Heart right ventricle (tissue), 16 donors: ENCODE measurements around the gene SLC35B4. TPM values are rescaled to one million over a fixed set of nuclear protein-coding genes. Genes with fewer than 3 reads are reported as not detected.

Source experiments
- ATAC-seq, 8 donors: fragments of 200-7000 bp; cut with Tn5 transposase; one replicate each; pipeline ENCODE4 v1.9.1; 2020; ENCODE audit warnings: mild to moderate bottlenecking in 8 of 8, moderate library complexity in 8 of 8, moderate number of reproducible peaks in 1 of 8
- DNase-seq, 2 donors: peaks; one replicate each; pipeline ENCODE4 v3.0.0-alpha.2; 2020
- H3K27ac ChIP-seq, 10 donors: fragments of 200-600 bp; sonication (generic) in 2 of 10; one replicate each; pipeline versions ENCODE4 v1.5.0 to v1.8.0; 2020 to 2022; ENCODE audit warnings: mild to moderate bottlenecking in 3 of 10
- H3K27me3 ChIP-seq, 7 donors: fragments of 200-600 bp; one replicate each; pipeline ENCODE4 v1.8.0; 2021 to 2022; ENCODE audit warnings: mild to moderate bottlenecking in 2 of 7
- H3K36me3 ChIP-seq, 9 donors: fragments of 200-600 bp; sonication (generic) in 1 of 9; one replicate each; pipeline versions ENCODE4 v1.5.0 to v1.8.0; 2020 to 2022; ENCODE audit warnings: mild to moderate bottlenecking in 2 of 9
- H3K4me1 ChIP-seq, 9 donors: fragments of 200-600 bp; sonication (generic) in 1 of 9; one replicate each; pipeline versions ENCODE4 v1.5.0 to v1.8.0; 2020 to 2022; ENCODE audit warnings: mild to moderate bottlenecking in 4 of 9
- H3K4me3 ChIP-seq, 10 donors: fragments of 200-600 bp; sonication (generic) in 2 of 10; one replicate each; pipeline versions ENCODE4 v1.5.0 to v1.8.0; 2020 to 2022; ENCODE audit warnings: mild to moderate bottlenecking in 7 of 10, moderate library complexity in 2 of 10
- H3K9me3 ChIP-seq, 11 donors: fragments of 200-600 bp in 10 of 11; sonication (generic) in 2 of 11; one replicate each; pipeline versions ENCODE4 v1.5.0 to v1.8.0; 2013 to 2022; ENCODE audit warnings: mild to moderate bottlenecking in 2 of 11, control low read depth in 1 of 11, moderate library complexity in 1 of 11
- CTCF ChIP-seq, 9 donors: fragments of 200-600 bp; sonication (generic) in 2 of 9; IDR thresholded peaks; one replicate each; pipeline versions ENCODE4 v1.5.0 to v1.8.0; 2021 to 2022; ENCODE audit warnings: antibody characterized with exemption in 9 of 9, mild to moderate bottlenecking in 5 of 9, moderate library complexity in 1 of 9
- WGBS, 2 donors: extraction: QIAGEN DNeasy Blood & Tissue Kit; methylation state at CpG; one replicate each; pipeline ENCODE4 v1.1.7; 2013; ENCODE audit warnings: inconsistent platforms in 1 of 2; 5-methylcytosine and 5-hydroxymethylcytosine counted together
- intact Hi-C, 10 donors: fragments of 100-400 bp; cut with DNase I; formaldehyde crosslinking; loops; one replicate each; pipeline versions ENCODE4 v1.11.1 to v1.14.2; 2022
- polyA plus RNA-seq, 2 donors: library from polyadenylated mRNA; stranded (reverse); fragments of 200-250 nt; gene quantifications; one replicate each; pipeline ENCODE4 v1.2.3, GENCODE V29; 2013
- total RNA-seq, 10 donors: library from RNA; stranded (reverse); fragmentation: NEBNext Ultra II Directional in 3 of 10; extraction: Animal tissue kit (Norgen Biotek cat#: 25700) in 3 of 10; gene quantifications; one replicate each; pipeline versions ENCODE4 v1.2.1 to v1.2.4, GENCODE V29; 2021 to 2023
- donor health status: Arrhythmogenic right ventricular cardiomyopathy.
- donor health status: ischemic (EF 13 %, LVEDD 7.1; RV severe dilation, severe dysfunction).
- donor health status: healthy with polysubstance abuse.
- donor health status: DM: no; HTN: yes; CAD: no.
- donor health status: DM: no; HTN: no; CAD: no.
- donor health status: ischemic (EF 25% LVEDD 6.9; RV normal size, moderate dysfunction).
- donor health status: ischemic (EF 25% LVEDD 5.7; RV mildly dilated, moderate dysfunction).
- donor health status: healthy.
- donor health status: DM: yes; HTN: yes; CAD: no.
- donor health status: Ischemic cardiomyopathy.
- donor health status: ischemic (EF 35%, LVEDD 5.7; RV mildly dilated, moderate dysfunction).
- donor health status: nonischemic (EF 11% LVEDD 7.7; RV severe dilation, severe dysfunction).
- donor health status: DM: yes; HTN: yes; CAD: no.
- donor health status: PGD.
- donor health status: ischemic (EF 29% LVEDD 5.4; RV normal size, mild dysfunction).
- donor health status: nonischemic (EF 23%, LVEDD 6.1; RV moderate dilation, normal function).

The SLC35B4 gene
- total and polyA plus RNA-seq, 12 donors, result 2.4 to 7.9 (median 4.6) TPM

DNA sequence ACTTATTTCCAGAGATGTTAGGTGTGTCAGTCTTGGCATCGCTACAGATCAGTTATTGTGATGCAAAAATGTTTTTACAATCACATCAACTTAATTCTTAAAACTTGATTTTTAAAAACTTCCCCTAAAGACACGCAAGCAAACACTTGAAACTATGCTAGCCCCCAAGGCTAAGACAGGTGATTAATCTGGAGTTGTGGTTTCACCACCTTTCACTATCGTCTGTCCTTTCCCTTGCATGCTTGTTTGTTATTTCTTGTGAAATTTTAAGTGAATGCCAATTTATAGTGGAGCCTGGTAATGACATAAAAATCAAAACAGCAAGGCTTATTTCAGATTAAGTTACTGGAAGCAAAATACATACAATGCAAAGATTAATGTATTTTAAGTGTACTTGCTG, 70.4 kb downstream of the SLC35B4 start:
- no peaks in the 10 kb centered on the region for H3K4me1 ChIP-seq
- no peaks in the 10 kb centered on the region for H3K36me3 ChIP-seq
- no peak overlapping the region for H3K27ac ChIP-seq
- no peak for ATAC-seq
- H3K9me3 ChIP-seq, result peaks cover 0 to 11% (median 0%) of the 10 kb centered on the region in 11 donors
- no peak overlapping the region for H3K4me3 ChIP-seq
- no peaks in the 10 kb centered on the region for H3K27me3 ChIP-seq
- intact Hi-C loops, result no loop called here
- no peak for TF ChIP-seq CTCF (IDR thresholded peaks at IDR 0.05)
- 74 to 81% methylated on average over 3 of the region's 3 CpGs for WGBS, 2 donors
- DNase-seq, result no peak

GRCh38 chr7:134245253-134245652, 71.5 kb downstream of the SLC35B4 start:
- H3K4me1 ChIP-seq, result no peaks in the 10 kb centered on the region
- no peak overlapping the region for H3K4me3 ChIP-seq
- no peak for TF ChIP-seq CTCF (IDR thresholded peaks at IDR 0.05)
- no peaks in the 10 kb centered on the region for H3K36me3 ChIP-seq
- no peak overlapping the region for H3K27ac ChIP-seq
- peaks cover 0 to 21% (median 0%) of the 10 kb centered on the region in 11 donors for H3K9me3 ChIP-seq
- ATAC-seq (no peak), DNase-seq (no peak)
- WGBS, 2 donors, result 93 to 95% methylated on average over 2 of the region's 2 CpGs
- no peaks in the 10 kb centered on the region for H3K27me3 ChIP-seq
- intact Hi-C loops, result no loop called here

Other genes starting within 250 kb of the SLC35B4 start
- gene LRGUK, start 189.6 kb downstream of the SLC35B4 start, total RNA-seq, result under 1 TPM in 6 of 10 donors, not detected in 4; 0.15 to 0.47 (median 0.21) TPM
- gene LRGUK, start 189.6 kb downstream of the SLC35B4 start, polyA plus RNA-seq, result under 1 TPM in 1 of 2 donors, not detected in 1; 0.22 TPM
- gene AKR1B1, start 142.2 kb upstream of the SLC35B4 start, total RNA-seq, result 100 to 1,000 TPM; 128 to 231 (median 181) TPM
- gene AKR1B1, start 142.2 kb upstream of the SLC35B4 start, polyA plus RNA-seq, result 100 to 1,000 TPM in 1 of 2 donors, 10 to 100 TPM in 1; 96.6 to 317 TPM
- gene AKR1B10, start 210.6 kb upstream of the SLC35B4 start, total RNA-seq, result 1 to 10 TPM in 1 of 10 donors, under 1 TPM in 1, not detected in 8; 0.79 to 1.1 TPM
- gene AKR1B10, start 210.6 kb upstream of the SLC35B4 start, polyA plus RNA-seq, result under 1 TPM in 1 of 2 donors, not detected in 1; 0.09 TPM
- not detected for gene AKR1B15, start 232.2 kb upstream of the SLC35B4 start, total RNA-seq
- not detected for gene AKR1B15, start 232.2 kb upstream of the SLC35B4 start, polyA plus RNA-seq